Measurements from ENCODE around the gene GPR156.

The GPR156 gene

GRCh38 chr3:120167488-120167887, 117.5 kb downstream of the GPR156 start:
- no peak for DNase-seq (ENCODE audit: extremely low spot score)
- ChIA-PET CTCF (no interaction called here), POLR2A (interaction anchor here (1.1 kb wide), 1 partner anchor 73 kb away, joined by 5 read pairs; the partner anchor contains the start of gene GSK3B)
- TF ChIP-seq ZNF384 (IDR thresholded peaks at IDR 0.05) (no peak), ARNT (IDR thresholded peaks at IDR 0.05) (no peak), CTBP1 (IDR thresholded peaks at IDR 0.05; ENCODE audit: borderline replicate concordance) (no peak), FOXK2 (IDR thresholded peaks at IDR 0.05) (no peak), FOXA1 (IDR thresholded peaks at IDR 0.05) (no peak), FOXM1 (IDR thresholded peaks at IDR 0.05; ENCODE audit: borderline replicate concordance) (no peak), SUZ12 (IDR thresholded peaks at IDR 0.05) (no peak), L3MBTL2 (conservative IDR thresholded peaks at IDR 0.05) (no peak), BHLHE40 (IDR thresholded peaks at IDR 0.05; ENCODE audit: borderline replicate concordance) (no peak), LEF1 (IDR thresholded peaks at IDR 0.05; ENCODE audit: borderline replicate concordance) (no peak), HDGF (IDR thresholded peaks at IDR 0.05; ENCODE audit: borderline replicate concordance) (no peak), ELF4 (IDR thresholded peaks at IDR 0.05) (no peak), SP1 (IDR thresholded peaks at IDR 0.05) (no peak), PKNOX1 (IDR thresholded peaks at IDR 0.05) (no peak), TARDBP (IDR thresholded peaks at IDR 0.05) (no peak), NFRKB (IDR thresholded peaks at IDR 0.05) (no peak)

- DNase-seq (ENCODE audit: extremely low spot score), result no peak
- TF ChIP-seq ARNT (IDR thresholded peaks at IDR 0.05), result no peak
- TF ChIP-seq L3MBTL2 (conservative IDR thresholded peaks at IDR 0.05), result no peak
- TF ChIP-seq FOXM1 (IDR thresholded peaks at IDR 0.05; ENCODE audit: borderline replicate concordance), result no peak
- POLR2A ChIA-PET, result no interaction called here
- CTCF ChIA-PET, result interaction anchor here (1.1 kb wide), 1 partner anchor 15 kb away, joined by 4 read pairs; no protein-coding TSS in a partner anchor
Observed at GRCh38 chr3:120163816-120164215, 121.2 kb downstream of the GPR156 start.

- ChIA-PET CTCF (interaction anchor here (1.1 kb wide), 1 partner anchor 14 kb away, joined by 4 read pairs; no protein-coding TSS in a partner anchor), POLR2A (interaction anchor here (1.1 kb wide), 1 partner anchor 67 kb away, joined by 3 read pairs; no protein-coding TSS in a partner anchor)
- DNase-seq (ENCODE audit: extremely low spot score), result no peak
- TF ChIP-seq FOXA1 (IDR thresholded peaks at IDR 0.05), result no peak
- TF ChIP-seq CTBP1 (IDR thresholded peaks at IDR 0.05; ENCODE audit: borderline replicate concordance), result no peak
- no peak for TF ChIP-seq PKNOX1 (IDR thresholded peaks at IDR 0.05)
- TF ChIP-seq FOXK2 (IDR thresholded peaks at IDR 0.05), result no peak
- no peak for TF ChIP-seq FOXM1 (IDR thresholded peaks at IDR 0.05; ENCODE audit: borderline replicate concordance)
Observed at GRCh38 chr3:120163026-120163425, 122.0 kb downstream of the GPR156 start.

GRCh38 chr3:120162400-120162799, 122.6 kb downstream of the GPR156 start:
- no peak for DNase-seq (ENCODE audit: extremely low spot score)
- CTCF ChIA-PET, result no interaction called here
- TF ChIP-seq HDGF (IDR thresholded peaks at IDR 0.05; ENCODE audit: borderline replicate concordance) (no peak), LEF1 (IDR thresholded peaks at IDR 0.05; ENCODE audit: borderline replicate concordance) (no peak), CTBP1 (IDR thresholded peaks at IDR 0.05; ENCODE audit: borderline replicate concordance) (no peak), ARNT (IDR thresholded peaks at IDR 0.05) (no peak), NFRKB (IDR thresholded peaks at IDR 0.05) (no peak)
- POLR2A ChIA-PET, result interaction anchor here (1.1 kb wide), 1 partner anchor 67 kb away, joined by 3 read pairs; no protein-coding TSS in a partner anchor

GRCh38 chr3:120161902-120162301, 123.1 kb downstream of the GPR156 start:
- DNase-seq (ENCODE audit: extremely low spot score), result no peak
- POLR2A ChIA-PET, result no interaction called here
- CTCF ChIA-PET, result no interaction called here
- TF ChIP-seq FOXK2 (IDR thresholded peaks at IDR 0.05) (no peak), BHLHE40 (IDR thresholded peaks at IDR 0.05; ENCODE audit: borderline replicate concordance) (no peak), HDGF (IDR thresholded peaks at IDR 0.05; ENCODE audit: borderline replicate concordance) (no peak), FOXA1 (IDR thresholded peaks at IDR 0.05) (no peak), ELF4 (IDR thresholded peaks at IDR 0.05) (no peak), CTBP1 (IDR thresholded peaks at IDR 0.05; ENCODE audit: borderline replicate concordance) (no peak), ARNT (IDR thresholded peaks at IDR 0.05) (no peak), PKNOX1 (IDR thresholded peaks at IDR 0.05) (no peak), LEF1 (IDR thresholded peaks at IDR 0.05; ENCODE audit: borderline replicate concordance) (no peak), L3MBTL2 (conservative IDR thresholded peaks at IDR 0.05) (no peak), NFRKB (IDR thresholded peaks at IDR 0.05) (no peak), TARDBP (IDR thresholded peaks at IDR 0.05) (no peak), ZNF384 (IDR thresholded peaks at IDR 0.05) (no peak), SP1 (IDR thresholded peaks at IDR 0.05) (no peak), FOXM1 (IDR thresholded peaks at IDR 0.05; ENCODE audit: borderline replicate concordance) (no peak), SUZ12 (IDR thresholded peaks at IDR 0.05) (no peak)

GRCh38 chr3:120160050-120160449, 125.0 kb downstream of the GPR156 start:
- DNase-seq (ENCODE audit: extremely low spot score), result no peak
- TF ChIP-seq HDGF (IDR thresholded peaks at IDR 0.05; ENCODE audit: borderline replicate concordance) (no peak), FOXA1 (IDR thresholded peaks at IDR 0.05) (no peak), SUZ12 (IDR thresholded peaks at IDR 0.05) (no peak), FOXK2 (IDR thresholded peaks at IDR 0.05) (no peak), TARDBP (IDR thresholded peaks at IDR 0.05) (no peak), ARNT (IDR thresholded peaks at IDR 0.05) (no peak), CTBP1 (IDR thresholded peaks at IDR 0.05; ENCODE audit: borderline replicate concordance) (no peak), ZNF384 (IDR thresholded peaks at IDR 0.05) (no peak), FOXM1 (IDR thresholded peaks at IDR 0.05; ENCODE audit: borderline replicate concordance) (no peak), SP1 (IDR thresholded peaks at IDR 0.05) (no peak), NFRKB (IDR thresholded peaks at IDR 0.05) (no peak), BHLHE40 (IDR thresholded peaks at IDR 0.05; ENCODE audit: borderline replicate concordance) (no peak), LEF1 (IDR thresholded peaks at IDR 0.05; ENCODE audit: borderline replicate concordance) (no peak), ELF4 (IDR thresholded peaks at IDR 0.05) (no peak)
- CTCF ChIA-PET, result interaction anchor here (0.7 kb wide), 1 partner anchor 14 kb away, joined by 3 read pairs; no protein-coding TSS in a partner anchor
- POLR2A ChIA-PET, result interaction anchor here (1.0 to 2.4 kb wide), 3 partner anchors 14 to 65 kb away, joined by 3 to 19 read pairs (median 5); partner anchors contain the start of gene GSK3B

All from HEK293T (cell line).